Loucy (cell line): Measurements from ENCODE around the gene ZSCAN21.

Source experiments
- H2AFZ ChIP-seq: fragments of 200-600 bp; sonication (generic); 2 replicates; pipeline ENCODE4 v1.6.0; 2016; ENCODE audit warnings: antibody characterized with exemption, mild to moderate bottlenecking, low read length, moderate library complexity
- H3F3A ChIP-seq: fragments of 200-600 bp; 2 replicates; pipeline ENCODE4 v1.6.0; 2016; ENCODE audit warnings: antibody characterized with exemption, low read depth, mild to moderate bottlenecking
- H3K27me3 ChIP-seq: fragments of 200-600 bp; sonication (generic); 2 replicates; pipeline ENCODE4 v1.6.1; 2014; ENCODE audit warnings: low read length, mild to moderate bottlenecking; ENCODE audit not compliant: insufficient read depth, poor library complexity, severe bottlenecking
- H3K36me3 ChIP-seq: fragments of 200-600 bp; sonication (generic); 2 replicates; pipeline ENCODE4 v1.6.1; 2016; ENCODE audit warnings: low read length; ENCODE audit not compliant: insufficient read depth
- H3K4me1 ChIP-seq: fragments of 200-600 bp; sonication (generic); 2 replicates; pipeline ENCODE4 v1.5.1; 2014; ENCODE audit warnings: low read length, mild to moderate bottlenecking; ENCODE audit not compliant: insufficient read depth, poor library complexity, severe bottlenecking
- H3K4me2 ChIP-seq: fragments of 200-600 bp; sonication (generic); 2 replicates; pipeline ENCODE4 v1.6.0; 2014; ENCODE audit warnings: antibody characterized with exemption, low read length, low read depth, mild to moderate bottlenecking; ENCODE audit not compliant: poor library complexity, severe bottlenecking
- H3K4me3 ChIP-seq: fragments of 200-600 bp; sonication (generic); 2 replicates; pipeline ENCODE4 v1.5.1; 2014; ENCODE audit warnings: low read length, mild to moderate bottlenecking, mixed read lengths; ENCODE audit not compliant: poor library complexity, severe bottlenecking
- H3K79me2 ChIP-seq: fragments of 200-600 bp; sonication (generic); 2 replicates; pipeline ENCODE4 v1.6.1; 2014; ENCODE audit warnings: low read length; ENCODE audit not compliant: insufficient read depth
- H3K9ac ChIP-seq: fragments of 200-600 bp; sonication (generic); 2 replicates; pipeline ENCODE4 v1.6.0; 2014; ENCODE audit warnings: mild to moderate bottlenecking, low read depth, low read length, moderate library complexity; ENCODE audit not compliant: poor library complexity, severe bottlenecking
- H3K9me2 ChIP-seq: fragments of 200-600 bp; sonication (generic); replicated peaks from 2 replicates; pipeline ENCODE4 v1.6.1; 2016; ENCODE audit warnings: low read depth, low read length, mixed read lengths
- H3K9me3 ChIP-seq: fragments of 200-600 bp; sonication (generic); 2 replicates; pipeline ENCODE4 v1.6.1; 2014; ENCODE audit warnings: mild to moderate bottlenecking, antibody characterized with exemption, low read length, low read depth; ENCODE audit not compliant: insufficient read depth
- H4K20me1 ChIP-seq: fragments of 200-600 bp; sonication (generic); 2 replicates; pipeline ENCODE4 v1.6.0; 2014; ENCODE audit warnings: antibody characterized with exemption, low read length, mild to moderate bottlenecking; ENCODE audit not compliant: insufficient read depth, poor library complexity, severe bottlenecking
- EZH2phosphoT487 ChIP-seq: fragments of 200-600 bp; IDR thresholded peaks from 2 replicates; pipeline ENCODE4 v1.6.1; 2018; ENCODE audit warnings: antibody characterized with exemption, mild to moderate bottlenecking, moderate library complexity, borderline replicate concordance
- TF ChIP-seq, protein P1 (sequence below): fragments of 200-600 bp; sonication (generic); conservative IDR thresholded peaks from 2 replicates; pipeline ENCODE4 v1.5.1; 2014; ENCODE audit warnings: mild to moderate bottlenecking, antibody characterized with exemption, low read length

ZSCAN21 gene

DNA sequence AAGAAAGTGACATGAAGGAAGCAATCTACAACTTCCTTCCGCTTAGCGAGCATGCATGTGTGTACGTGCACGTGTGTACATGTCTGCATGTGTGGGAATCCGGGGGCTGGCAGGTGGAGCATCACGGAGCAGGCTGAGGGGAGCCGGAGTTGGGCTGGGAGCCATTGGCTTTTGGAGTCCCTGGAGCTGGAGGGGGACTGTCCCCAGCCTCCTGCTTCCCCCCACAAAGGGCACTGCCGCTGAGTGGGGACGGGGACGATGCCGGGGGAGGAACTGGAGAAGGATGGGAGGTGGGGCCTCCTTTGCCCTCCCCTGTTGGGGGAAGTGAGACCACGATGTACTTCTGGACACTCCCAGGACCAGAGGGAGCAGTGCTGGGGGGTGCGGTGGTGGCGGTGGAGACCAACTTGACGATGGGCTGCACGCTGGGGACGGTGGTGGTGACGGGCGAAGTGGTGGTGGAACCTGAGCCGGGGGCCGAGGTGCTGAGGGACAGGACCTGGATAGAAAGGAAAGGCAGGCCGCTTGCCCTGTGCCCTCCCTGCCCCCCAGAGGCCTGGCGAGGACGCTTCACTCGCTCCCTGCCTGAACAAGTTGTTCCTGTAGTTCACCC is 57.7 kb downstream of the ZSCAN21 start:
- peaks cover 15% of the 10 kb centered on the region; the same call in 1 of the 2 replicates for H3K36me3 ChIP-seq
- H2AFZ ChIP-seq: no peak overlapping the region
- peaks cover 12% of the 10 kb centered on the region for H3K79me2 ChIP-seq
- TF ChIP-seq EZH2phosphoT487: no peak
- TF ChIP-seq, protein P1, sequence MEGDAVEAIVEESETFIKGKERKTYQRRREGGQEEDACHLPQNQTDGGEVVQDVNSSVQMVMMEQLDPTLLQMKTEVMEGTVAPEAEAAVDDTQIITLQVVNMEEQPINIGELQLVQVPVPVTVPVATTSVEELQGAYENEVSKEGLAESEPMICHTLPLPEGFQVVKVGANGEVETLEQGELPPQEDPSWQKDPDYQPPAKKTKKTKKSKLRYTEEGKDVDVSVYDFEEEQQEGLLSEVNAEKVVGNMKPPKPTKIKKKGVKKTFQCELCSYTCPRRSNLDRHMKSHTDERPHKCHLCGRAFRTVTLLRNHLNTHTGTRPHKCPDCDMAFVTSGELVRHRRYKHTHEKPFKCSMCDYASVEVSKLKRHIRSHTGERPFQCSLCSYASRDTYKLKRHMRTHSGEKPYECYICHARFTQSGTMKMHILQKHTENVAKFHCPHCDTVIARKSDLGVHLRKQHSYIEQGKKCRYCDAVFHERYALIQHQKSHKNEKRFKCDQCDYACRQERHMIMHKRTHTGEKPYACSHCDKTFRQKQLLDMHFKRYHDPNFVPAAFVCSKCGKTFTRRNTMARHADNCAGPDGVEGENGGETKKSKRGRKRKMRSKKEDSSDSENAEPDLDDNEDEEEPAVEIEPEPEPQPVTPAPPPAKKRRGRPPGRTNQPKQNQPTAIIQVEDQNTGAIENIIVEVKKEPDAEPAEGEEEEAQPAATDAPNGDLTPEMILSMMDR: no peak
- H3K4me3 ChIP-seq: no peak overlapping the region
- no peaks in the 10 kb centered on the region for H3K9me2 ChIP-seq
- no peaks in the 10 kb centered on the region for H3K27me3 ChIP-seq
- H3K9ac ChIP-seq: no peak overlapping the region
- peaks cover 6% of the 10 kb centered on the region for H3K4me1 ChIP-seq
- no peak overlapping the region for H3K4me2 ChIP-seq
- no peaks in the 10 kb centered on the region for H3F3A ChIP-seq
- no peaks in the 10 kb centered on the region for H4K20me1 ChIP-seq
- no peaks in the 10 kb centered on the region for H3K9me3 ChIP-seq

DNA sequence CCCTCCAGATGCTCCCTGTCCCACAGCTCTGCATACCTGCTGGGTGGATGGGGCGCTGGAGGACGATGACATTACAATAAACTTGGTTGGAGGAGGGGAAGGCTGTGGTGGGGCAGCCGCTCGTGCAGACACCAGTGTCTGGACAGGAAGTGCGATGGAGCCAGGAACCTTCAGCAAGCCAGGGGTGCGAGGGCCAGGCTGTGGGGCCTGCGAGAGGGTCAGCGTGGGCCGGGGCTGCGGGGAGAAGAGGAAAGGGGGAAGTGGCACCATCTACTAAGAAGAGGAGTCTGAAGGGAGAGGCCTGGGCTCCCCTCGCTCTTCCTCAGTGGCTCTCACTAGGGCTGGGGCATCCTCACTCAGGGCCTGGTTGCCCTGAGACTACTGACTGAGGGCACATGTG is 58.3 kb downstream of the ZSCAN21 start:
- peaks cover 15% of the 10 kb centered on the region; the same call in 1 of the 2 replicates for H3K36me3 ChIP-seq
- TF ChIP-seq EZH2phosphoT487: no peak
- TF ChIP-seq, protein P1: no peak
- no peaks in the 10 kb centered on the region for H3F3A ChIP-seq
- no peak overlapping the region for H3K4me3 ChIP-seq
- no peaks in the 10 kb centered on the region for H4K20me1 ChIP-seq
- peaks cover 5% of the 10 kb centered on the region; the same call in 1 of the 2 replicates for H3K79me2 ChIP-seq
- H3K9me3 ChIP-seq: no peaks in the 10 kb centered on the region
- no peak overlapping the region for H3K4me2 ChIP-seq
- H3K27me3 ChIP-seq: no peaks in the 10 kb centered on the region
- no peaks in the 10 kb centered on the region for H3K9me2 ChIP-seq
- no peaks in the 10 kb centered on the region for H3K4me1 ChIP-seq
- H3K9ac ChIP-seq: no peak overlapping the region
- H2AFZ ChIP-seq: no peak overlapping the region

DNA sequence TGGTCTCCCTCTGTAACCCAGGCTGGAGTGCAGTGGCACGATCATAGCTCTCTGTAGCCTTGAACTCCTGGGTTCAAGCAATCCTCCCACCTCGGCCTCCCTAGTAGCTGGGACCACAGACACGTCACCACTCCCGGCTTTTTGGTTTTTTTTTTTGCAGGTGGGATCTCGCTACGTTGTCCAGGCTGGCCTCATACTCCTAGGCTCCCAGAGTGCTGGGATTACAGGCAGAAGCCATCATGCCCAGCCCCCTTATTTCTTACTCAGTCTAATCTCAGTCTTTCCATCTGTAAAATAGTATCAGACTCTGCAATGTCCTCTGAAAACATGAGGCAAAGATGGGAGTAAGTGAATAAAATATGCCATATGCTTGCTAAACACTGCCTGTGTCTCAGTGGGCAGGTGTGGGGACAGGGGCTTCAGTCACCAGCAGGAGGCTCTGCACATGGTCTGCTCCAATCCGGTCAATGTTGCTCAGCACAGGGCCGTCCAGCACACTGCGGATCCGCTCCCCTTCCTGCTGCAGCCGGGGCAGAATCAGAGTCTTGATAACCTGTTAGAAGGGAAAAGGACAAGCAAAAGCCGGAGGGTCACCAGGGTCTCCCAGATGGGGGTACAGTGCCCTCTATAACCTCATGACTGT is 60.1 kb downstream of the ZSCAN21 start:
- no peak overlapping the region for H2AFZ ChIP-seq
- no peak overlapping the region for H3K9ac ChIP-seq
- no peaks in the 10 kb centered on the region for H3F3A ChIP-seq
- H3K4me2 ChIP-seq: no peak overlapping the region
- no peaks in the 10 kb centered on the region for H3K9me2 ChIP-seq
- no peaks in the 10 kb centered on the region for H3K4me1 ChIP-seq
- no peak for TF ChIP-seq EZH2phosphoT487
- TF ChIP-seq, protein P1: peak; percentile 36; the same call in 1 of the 2 replicates
- H3K9me3 ChIP-seq: no peaks in the 10 kb centered on the region
- H3K36me3 ChIP-seq: peaks cover 19% of the 10 kb centered on the region; the same call in 1 of the 2 replicates
- no peaks in the 10 kb centered on the region for H3K27me3 ChIP-seq
- no peaks in the 10 kb centered on the region for H4K20me1 ChIP-seq
- H3K4me3 ChIP-seq: no peak overlapping the region
- H3K79me2 ChIP-seq: no peaks in the 10 kb centered on the region
